ENCODE data around the gene RNF34.

DNA sequence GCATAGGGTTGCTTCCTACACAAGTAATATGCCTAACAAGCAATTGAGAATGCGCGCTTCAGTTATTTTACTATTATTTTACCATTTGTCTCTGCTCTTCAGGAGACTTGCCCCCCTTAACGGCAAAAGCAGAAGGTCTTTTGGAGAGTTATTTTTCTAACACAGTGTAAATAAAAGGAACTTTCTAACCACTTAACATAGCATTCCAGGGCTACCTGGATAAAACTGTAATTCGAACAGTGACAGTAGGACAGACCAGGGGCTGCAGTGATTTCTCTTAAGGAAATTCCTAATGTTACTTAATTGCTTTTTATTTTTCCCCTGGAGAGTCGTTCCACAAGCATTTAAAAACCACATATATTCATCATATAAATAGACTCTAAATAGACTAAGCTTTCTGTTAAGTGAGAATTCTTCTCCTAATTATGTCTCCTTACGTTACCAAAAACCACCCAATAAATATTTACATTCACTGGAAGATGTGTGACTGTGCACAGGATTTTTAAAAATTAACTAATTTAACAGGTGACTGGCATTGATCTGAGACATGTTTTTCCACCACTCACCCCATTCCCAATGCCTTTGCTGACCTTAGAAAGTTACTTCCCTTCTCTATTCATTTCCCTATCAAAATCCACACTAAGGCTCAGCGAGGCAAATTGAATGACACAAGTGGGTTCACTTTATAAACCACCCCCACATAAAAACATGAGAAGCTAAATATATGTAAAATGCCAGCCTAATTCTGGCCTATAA lies 72.4 kb downstream of the RNF34 start:
- TF ChIP-seq CTCF (IDR thresholded peaks at IDR 0.05) (no peak), POLR2A (IDR thresholded peaks at IDR 0.05) (no peak)

All from Peyer's patch (tissue), 4 donors.